K562 (cell line): ENCODE results near the gene LGR6. TPM values are rescaled to one million over a fixed set of nuclear protein-coding genes. Genes with fewer than 3 reads are reported as not detected.

ENCODE experiments used
- ATAC-seq: fragments of 200-7000 bp; cut with Tn5 transposase; 3 replicates; pipeline ENCODE4 v1.9.1; 2020; ENCODE audit warnings: moderate library complexity
- BruUV-seq: library from RNA; stranded (reverse); fragments of 400-500 nt; replicated peaks from 2 replicates; lab custom pipeline; 2021; lab: Mats Ljungman, UMichigan
- CTCF ChIA-PET: fragments of 300-600 bp; formaldehyde crosslinking; extraction: SDS; loops from one replicate; lab custom pipeline; 2021; ENCODE audit warnings: low intra/inter-chr PET ratio; lab: Yijun Ruan, JAX
- POLR2A ChIA-PET: fragments of 300-600, 350-650 bp; sonication (Branson Sonifier 250); formaldehyde crosslinking; extraction: SDS; loops from one replicate; lab custom pipeline; 2021; ENCODE audit warnings: antibody characterized with exemption, inconsistent platforms; lab: Yijun Ruan, JAX
- DNase-seq, 4 experiments: peaks; one replicate each; pipeline versions ENCODE4 v3.0.0 to v3.0.0-alpha.2; 2011 to 2018; ENCODE audit warnings: low spot score in 3 of 4, mixed read lengths in 3 of 4; ENCODE audit errors: extremely low read depth in 1 of 4
- FAIRE-seq: peaks from 2 replicates; lab custom pipeline; 2011; peaks lifted over from hg19 to GRCh38; lab: Jason Lieb, UNC
- H2AFZ ChIP-seq: 2 replicates; pipeline ENCODE4 v1.6.0; 2011; ENCODE audit warnings: low read depth, low read length, control low read depth, inconsistent platforms
- H3K27ac ChIP-seq: fragments of 200-600 bp; 3 replicates; pipeline ENCODE4 v1.8.0; 2011; ENCODE audit warnings: low read depth, mild to moderate bottlenecking, control low read depth, inconsistent platforms, low read length, moderate library complexity, mixed read lengths; ENCODE audit errors: extremely low read depth
- H3K27me3 ChIP-seq, 2 experiments: fragments of 300-600 bp in 1 of 2; 2 replicates in 1 of 2; 3 replicates in 1 of 2; pipeline versions ENCODE4 v1.6.0 to v1.8.0; 2011; ENCODE audit warnings: inconsistent platforms in 2 of 2, low read length in 2 of 2, mild to moderate bottlenecking in 1 of 2, mixed read lengths in 1 of 2, moderate library complexity in 1 of 2; ENCODE audit not compliant: control insufficient read depth in 2 of 2, insufficient read depth in 2 of 2
- H3K36me3 ChIP-seq: fragments of 300-600 bp; 3 replicates; pipeline ENCODE4 v1.8.0; 2011; ENCODE audit warnings: mild to moderate bottlenecking, low read length, inconsistent platforms; ENCODE audit not compliant: control insufficient read depth, insufficient read depth
- H3K4me1 ChIP-seq, 2 experiments: fragments of 200-600 bp in 1 of 2; replicated peaks in 1 of 2; 2 replicates in 1 of 2; 3 replicates in 1 of 2; pipeline versions ENCODE4 v1.5.1 to v1.8.0; 2011; ENCODE audit warnings: inconsistent platforms in 2 of 2, low read length in 2 of 2, mild to moderate bottlenecking in 1 of 2, mixed read lengths in 1 of 2, moderate library complexity in 1 of 2; ENCODE audit not compliant: control insufficient read depth in 2 of 2, insufficient read depth in 2 of 2
- H3K4me2 ChIP-seq: 2 replicates; pipeline ENCODE4 v1.6.1; 2011; ENCODE audit warnings: low read length, control low read depth, inconsistent platforms, mixed read lengths; ENCODE audit not compliant: insufficient read depth
- H3K4me3 ChIP-seq: fragments of 200-600 bp; sonication (generic), shearing (Covaris generic); 2 replicates; pipeline ENCODE4 v1.5.1; 2016; ENCODE audit warnings: control low read depth, inconsistent platforms
- H3K79me2 ChIP-seq: fragments of 200-600 bp; 3 replicates; pipeline ENCODE4 v1.8.0; 2011; ENCODE audit warnings: low read length, inconsistent platforms; ENCODE audit not compliant: control insufficient read depth, insufficient read depth
- H3K9ac ChIP-seq, 2 experiments: 2 replicates each; pipeline versions ENCODE4 v1.6.0 to v1.6.1; 2011; ENCODE audit warnings: low read depth in 2 of 2, low read length in 2 of 2, control low read depth in 1 of 2, inconsistent platforms in 1 of 2, mild to moderate bottlenecking in 1 of 2, mixed read lengths in 1 of 2; ENCODE audit not compliant: insufficient read depth in 1 of 2
- H3K9me1 ChIP-seq: one replicate; pipeline ENCODE4 v1.6.0; 2011; ENCODE audit warnings: inconsistent platforms, mild to moderate bottlenecking, low read length, moderate library complexity; ENCODE audit not compliant: control insufficient read depth, insufficient read depth
- H3K9me3 ChIP-seq: replicated peaks from 2 replicates; pipeline ENCODE4 v1.5.1; 2011; ENCODE audit warnings: low read depth, low read length, inconsistent platforms; ENCODE audit not compliant: control insufficient read depth, insufficient read depth
- H4K20me1 ChIP-seq: replicated peaks from 2 replicates; pipeline ENCODE4 v1.6.1; 2011; ENCODE audit warnings: low read length, inconsistent platforms, mixed read lengths; ENCODE audit not compliant: control insufficient read depth, insufficient read depth
- ETV5 ChIP-seq: sonication (generic); formaldehyde crosslinking; IDR thresholded peaks from 2 replicates; pipeline ENCODE4 v1.4.0; 2020; ENCODE audit warnings: low read depth, mild to moderate bottlenecking, missing genetic modification reagents
- GMEB1 ChIP-seq: fragments of 250-450 bp; sonication (Bioruptor Pico); IDR thresholded peaks from 2 replicates; pipeline ENCODE4 v1.4.0; 2020; ENCODE audit warnings: mild to moderate bottlenecking
- JUN ChIP-seq, 2 experiments: sonication (generic) in 1 of 2; formaldehyde crosslinking in 1 of 2; IDR thresholded peaks; 2 replicates each; pipeline versions ENCODE4 v1.6.1 to v1.8.0; 2012 to 2022; ENCODE audit warnings: borderline replicate concordance in 2 of 2, mild to moderate bottlenecking in 2 of 2, improper control_type of control experiment in 1 of 2, low read depth in 1 of 2, low read length in 1 of 2, missing genetic modification reagents in 1 of 2
- NUFIP1 ChIP-seq: fragments of 450-650 bp; IDR thresholded peaks from 2 replicates; pipeline ENCODE4 v1.6.1; 2018; ENCODE audit not compliant: partially characterized antibody
- RBM17 ChIP-seq: fragments of 200-400 bp; formaldehyde crosslinking; IDR thresholded peaks from 2 replicates; pipeline ENCODE4 v1.6.1; 2017; ENCODE audit warnings: low read depth, mild to moderate bottlenecking, low read length, borderline replicate concordance
- RUNX1 ChIP-seq: sonication (generic); IDR thresholded peaks from 2 replicates; pipeline ENCODE4 v1.6.1; 2016; ENCODE audit warnings: antibody characterized with exemption, low read depth
- TBP ChIP-seq: optimal IDR thresholded peaks from 2 replicates; pipeline ENCODE3; 2011; ENCODE audit warnings: low read depth, low read length, improper control_type of control experiment
- WGBS: fragments of 100-300 bp; shearing (Covaris generic); methylation state at CpG from one replicate; pipeline ENCODE4 v1.1.6; 2016; ENCODE audit warnings: low coverage, mixed read lengths; ENCODE audit not compliant: insufficient coverage; ENCODE audit errors: missing lambda C conversion rate; 5-methylcytosine and 5-hydroxymethylcytosine counted together
- in situ Hi-C: fragments of 300-500 bp; cut with MboI; formaldehyde crosslinking; loops from 4 replicates; pipeline ENCODE4 v1.15.0; 2018; ENCODE audit warnings: inconsistent platforms, mixed read lengths
- intact Hi-C: fragments of 100-400 bp; cut with micrococcal nuclease; formaldehyde crosslinking; loops from 2 replicates; pipeline ENCODE4 v1.14.2; 2022
- polyA plus RNA-seq, 8 experiments: library from polyadenylated mRNA; depleted of rRNA in 4 of 8; stranded (reverse) in 5 of 8; unstranded in 3 of 8; fragments of >200 nt; fragmentation: Nextera tagmentation in 2 of 8; fragmentation: Illumina TruSeq in 1 of 8; extraction: Ambion mirVana in 2 of 8; extraction: Trizol in 1 of 8; gene quantifications; 2 replicates each; pipeline versions ENCODE4 v1.2.1 to v1.2.3, GENCODE V29; 2011 to 2014; ENCODE audit warnings: inconsistent platforms in 1 of 8, missing spikeins in 1 of 8
- total RNA-seq, 7 experiments: library from RNA; depleted of rRNA in 6 of 7; stranded (reverse); fragments of >200 nt in 6 of 7; fragmentation: Illumina TruSeq in 2 of 7; extraction: Trizol in 2 of 7; gene quantifications; 2 replicates each; pipeline versions ENCODE4 v1.2.1 to v1.2.3, GENCODE V29; 2011 to 2021; ENCODE audit warnings: low replicate concordance in 1 of 7

Gene LGR6
- total and polyA plus RNA-seq, 9 of the 15 experiments (the other 6 are each of a cell fraction or from before 2014, with no cell fraction given) = 0.01 to 0.54 (median 0.17) TPM; not detected in 1

DNA sequence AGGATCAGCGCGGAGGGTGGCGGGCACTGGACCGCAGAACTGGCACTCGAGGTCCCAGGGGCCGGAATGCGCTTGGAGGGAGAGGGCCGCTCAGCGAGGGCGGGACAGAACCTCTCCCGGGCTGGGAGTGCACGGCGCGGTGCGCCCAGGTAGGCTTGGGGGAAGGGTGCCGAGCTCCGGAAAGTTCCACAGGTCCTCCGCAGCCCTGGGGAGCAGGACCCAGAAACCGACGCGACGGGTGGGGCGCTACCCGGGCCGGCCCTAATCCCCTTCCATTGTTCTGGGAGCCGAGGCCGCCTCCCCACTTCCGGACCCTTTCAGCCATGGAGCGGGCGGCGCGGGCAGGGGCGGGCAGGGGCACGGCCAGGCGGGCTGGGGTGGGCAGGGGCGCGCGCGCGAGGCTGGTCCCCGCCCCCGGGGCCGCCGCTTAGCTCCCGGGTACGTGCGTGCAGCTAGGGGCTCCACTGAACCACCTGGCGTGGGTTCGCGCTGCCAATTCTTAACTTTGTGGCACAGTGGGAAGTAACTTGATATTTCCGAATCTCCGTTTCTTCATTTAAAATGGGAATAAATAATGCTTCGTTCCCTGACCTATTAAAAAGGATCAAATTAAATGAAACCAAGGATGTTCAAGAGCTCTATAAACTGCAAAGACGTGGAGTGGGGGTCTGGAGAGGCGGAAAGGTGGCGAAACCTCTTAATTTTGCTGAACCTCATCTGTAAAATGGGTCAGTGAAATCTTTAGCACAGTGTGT, 20.7 kb downstream of the LGR6 start:
- Histone ChIP-seq H3K36me3 (no peaks in the 10 kb centered on the region), H3K9me3 (no peaks in the 10 kb centered on the region), H3K27me3 (peaks cover 62 to 74% of the 10 kb centered on the region in 2 experiments; a peak in 4 of 5 replicates), H3K79me2 (no peaks in the 10 kb centered on the region), H3K4me2 (no peak overlapping the region), H3K9ac (no peak overlapping the region), H3K4me3 (no peak overlapping the region), H3K27ac (no peak overlapping the region), H4K20me1 (peaks cover 18% of the 10 kb centered on the region; the same call in 1 of the 2 replicates), H2AFZ (no peak overlapping the region), H3K4me1 (peaks cover 0 to 6% of the 10 kb centered on the region in 2 experiments; a peak in 2 of 5 replicates), H3K9me1 (no peaks in the 10 kb centered on the region)
- ChIA-PET POLR2A (interaction anchor here (0.9 to 1.4 kb wide), 2 partner anchors 11 to 60 kb away, joined by 3 to 9 read pairs; no protein-coding TSS in a partner anchor), CTCF (no interaction called here)
- ATAC-seq (no peak), DNase-seq (no peak), FAIRE-seq (no peak)
- WGBS = 13% methylated on average over 45 of the region's 56 CpGs
- no TSS peak for BruUV-seq
- in situ Hi-C loops = loop anchor here (25.0 kb wide), 1 partner anchor 98 kb away; no protein-coding TSS in a partner anchor
- TF ChIP-seq ETV5 (CRISPR knock-in tag) (no peak), NUFIP1 (no peak), RUNX1 (no peak), JUN (IDR thresholded peaks at IDR 0.05; ENCODE audit: borderline replicate concordance, low read depth, low read length) (no peak), JUN (CRISPR knock-in tag; IDR thresholded peaks at IDR 0.05; ENCODE audit: borderline replicate concordance) (no peak), RBM17 (no peak), TBP (no peak), GMEB1 (CRISPR knock-in tag) (no peak)
- intact Hi-C loops = no loop called here
